Neural cell (in vitro differentiated cells): ENCODE data around the gene SRD5A2. TPM values are rescaled to one million over a fixed set of nuclear protein-coding genes. Genes with fewer than 3 reads are reported as not detected.

ENCODE experiments used
- H2AFZ ChIP-seq: fragments of 200-600, 300-800 bp; sonication (generic), shearing (Covaris generic); 2 replicates; pipeline ENCODE4 v1.6.0; 2014; ENCODE audit warnings: low read depth, mild to moderate bottlenecking, antibody characterized with exemption, low read length, moderate library complexity
- H3F3A ChIP-seq: fragments of 200-600 bp; shearing (Covaris generic); 2 replicates; pipeline ENCODE4 v1.6.1; 2016; ENCODE audit warnings: mild to moderate bottlenecking, moderate library complexity, mixed read lengths, antibody characterized with exemption, low read length; ENCODE audit not compliant: insufficient read depth, poor library complexity, severe bottlenecking
- H3K27ac ChIP-seq: fragments of 200-600, 300-800 bp; sonication (generic), shearing (Covaris generic); 2 replicates; pipeline ENCODE4 v1.5.1; 2014; ENCODE audit warnings: mild to moderate bottlenecking, low read length, moderate library complexity
- H3K27me3 ChIP-seq: fragments of 300-800, 200-600 bp; sonication (generic), shearing (Covaris generic); 2 replicates; pipeline ENCODE4 v1.6.0; 2014; ENCODE audit warnings: mild to moderate bottlenecking, low read depth, low read length, moderate library complexity; ENCODE audit not compliant: insufficient read depth
- H3K36me3 ChIP-seq: fragments of 300-800, 200-600 bp; sonication (generic), shearing (Covaris generic); 2 replicates; pipeline ENCODE4 v1.5.1; 2014; ENCODE audit warnings: mild to moderate bottlenecking, antibody characterized with exemption, low read length, moderate library complexity; ENCODE audit not compliant: insufficient read depth
- H3K4me2 ChIP-seq: fragments of 300-800, 200-600 bp; sonication (generic), shearing (Covaris generic); 2 replicates; pipeline ENCODE4 v1.6.0; 2014; ENCODE audit warnings: mild to moderate bottlenecking, low read length
- H3K4me3 ChIP-seq: fragments of 300-800, 200-600 bp; sonication (generic), shearing (Covaris generic); 2 replicates; pipeline ENCODE4 v1.5.1; 2014; ENCODE audit warnings: mild to moderate bottlenecking, low read length, moderate library complexity
- H3K79me2 ChIP-seq: fragments of 200-600 bp; shearing (Covaris generic); replicated peaks from 2 replicates; pipeline ENCODE4 v1.6.0; 2014; ENCODE audit warnings: mild to moderate bottlenecking, low read length, moderate library complexity; ENCODE audit not compliant: insufficient read depth
- H3K9ac ChIP-seq: fragments of 300-800, 200-600 bp; sonication (generic), shearing (Covaris generic); 2 replicates; pipeline ENCODE4 v1.6.1; 2016; ENCODE audit warnings: mild to moderate bottlenecking, low read length, mixed read lengths
- H3K9me2 ChIP-seq: fragments of 200-600 bp; shearing (Covaris generic); 2 replicates; pipeline ENCODE4 v1.6.1; 2016; ENCODE audit warnings: mild to moderate bottlenecking, low read length, mixed read lengths; ENCODE audit not compliant: insufficient read depth
- H3K9me3 ChIP-seq: fragments of 200-600, 300-800 bp; sonication (generic), shearing (Covaris generic); 2 replicates; pipeline ENCODE4 v1.6.1; 2016; ENCODE audit warnings: mild to moderate bottlenecking, mixed run types, low read length, moderate library complexity, mixed read lengths
- H4K20me1 ChIP-seq: fragments of 200-600 bp; shearing (Covaris generic); 2 replicates; pipeline ENCODE4 v1.6.1; 2016; ENCODE audit warnings: mild to moderate bottlenecking, mixed run types; ENCODE audit not compliant: insufficient read depth
- EP300 ChIP-seq: fragments of 450-650 bp; conservative IDR thresholded peaks from 2 replicates; pipeline ENCODE4 v1.6.1; 2014; ENCODE audit warnings: antibody characterized with exemption, mild to moderate bottlenecking, moderate library complexity; ENCODE audit not compliant: poor library complexity, severe bottlenecking
- EZH2 ChIP-seq: fragments of 200-600, 300-800 bp; shearing (Covaris generic), sonication (generic); IDR thresholded peaks from 2 replicates; pipeline ENCODE4 v1.6.1; 2014; ENCODE audit warnings: antibody characterized with exemption, low read length, borderline replicate concordance, mild to moderate bottlenecking; ENCODE audit not compliant: insufficient read depth, poor library complexity, severe bottlenecking
- MXI1 ChIP-seq: fragments of 450-650 bp; conservative IDR thresholded peaks from 2 replicates; pipeline ENCODE4 v1.6.1; 2014; ENCODE audit warnings: antibody characterized with exemption, mild to moderate bottlenecking; ENCODE audit not compliant: poor library complexity, severe bottlenecking
- POLR2AphosphoS5 ChIP-seq: IDR thresholded peaks from 2 replicates; pipeline ENCODE4 v1.6.1; 2012
- RAD21 ChIP-seq: fragments of 450-650 bp; conservative IDR thresholded peaks from 2 replicates; pipeline ENCODE4 v1.6.1; 2014; ENCODE audit warnings: antibody characterized with exemption, mild to moderate bottlenecking, moderate library complexity
- REST ChIP-seq: IDR thresholded peaks from 2 replicates; pipeline ENCODE4 v1.6.1; 2012; ENCODE audit warnings: borderline replicate concordance
- SMC3 ChIP-seq: fragments of 450-650 bp; conservative IDR thresholded peaks from 2 replicates; pipeline ENCODE4 v1.6.1; 2014; ENCODE audit warnings: antibody characterized with exemption, mild to moderate bottlenecking, moderate library complexity; ENCODE audit not compliant: poor library complexity
- TAF1 ChIP-seq: IDR thresholded peaks from 2 replicates; pipeline ENCODE4 v1.6.1; 2012; ENCODE audit warnings: low read depth
- polyA plus RNA-seq: library from polyadenylated mRNA; depleted of rRNA; stranded (reverse); fragments of >200 nt; gene quantifications from 2 replicates; pipeline ENCODE4 v1.2.3, GENCODE V29; 2014
- TF ChIP-seq, protein P1 (sequence below): fragments of 450-650 bp; IDR thresholded peaks from 2 replicates; pipeline ENCODE4 v1.5.1; 2014; ENCODE audit warnings: antibody characterized with exemption, mild to moderate bottlenecking, moderate library complexity; ENCODE audit not compliant: poor library complexity, severe bottlenecking

Gene SRD5A2
- polyA plus RNA-seq, 1 donor from 2014 or later, result 0.11 TPM

GRCh38 chr2:31568585-31569201 is 12.0 kb downstream of the SRD5A2 start:
- TF ChIP-seq, protein P1, sequence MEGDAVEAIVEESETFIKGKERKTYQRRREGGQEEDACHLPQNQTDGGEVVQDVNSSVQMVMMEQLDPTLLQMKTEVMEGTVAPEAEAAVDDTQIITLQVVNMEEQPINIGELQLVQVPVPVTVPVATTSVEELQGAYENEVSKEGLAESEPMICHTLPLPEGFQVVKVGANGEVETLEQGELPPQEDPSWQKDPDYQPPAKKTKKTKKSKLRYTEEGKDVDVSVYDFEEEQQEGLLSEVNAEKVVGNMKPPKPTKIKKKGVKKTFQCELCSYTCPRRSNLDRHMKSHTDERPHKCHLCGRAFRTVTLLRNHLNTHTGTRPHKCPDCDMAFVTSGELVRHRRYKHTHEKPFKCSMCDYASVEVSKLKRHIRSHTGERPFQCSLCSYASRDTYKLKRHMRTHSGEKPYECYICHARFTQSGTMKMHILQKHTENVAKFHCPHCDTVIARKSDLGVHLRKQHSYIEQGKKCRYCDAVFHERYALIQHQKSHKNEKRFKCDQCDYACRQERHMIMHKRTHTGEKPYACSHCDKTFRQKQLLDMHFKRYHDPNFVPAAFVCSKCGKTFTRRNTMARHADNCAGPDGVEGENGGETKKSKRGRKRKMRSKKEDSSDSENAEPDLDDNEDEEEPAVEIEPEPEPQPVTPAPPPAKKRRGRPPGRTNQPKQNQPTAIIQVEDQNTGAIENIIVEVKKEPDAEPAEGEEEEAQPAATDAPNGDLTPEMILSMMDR, result no peak
- TF ChIP-seq EP300, result no peak
- TF ChIP-seq MXI1, result no peak
- no peak for TF ChIP-seq TAF1
- no peak for TF ChIP-seq EZH2
- no peak for TF ChIP-seq REST
- no peak for TF ChIP-seq SMC3
- TF ChIP-seq POLR2AphosphoS5, result no peak
- no peak for TF ChIP-seq RAD21
- H3K4me3 ChIP-seq, result no peak overlapping the region

GRCh38 chr2:31567679-31568078 is 13.1 kb downstream of the SRD5A2 start:
- no peaks in the 10 kb centered on the region for H3K9me2 ChIP-seq
- H3K4me2 ChIP-seq, result no peak overlapping the region
- no peaks in the 10 kb centered on the region for H4K20me1 ChIP-seq
- TF ChIP-seq REST (no peak), RAD21 (no peak), EZH2 (no peak), MXI1 (no peak), EP300 (no peak), POLR2AphosphoS5 (no peak), TAF1 (no peak), SMC3 (no peak)
- TF ChIP-seq, protein P1, result no peak
- no peak overlapping the region for H2AFZ ChIP-seq
- no peaks in the 10 kb centered on the region for H3K79me2 ChIP-seq
- H3K9me3 ChIP-seq, result no peaks in the 10 kb centered on the region
- H3K36me3 ChIP-seq, result no peaks in the 10 kb centered on the region
- H3K4me3 ChIP-seq, result no peak overlapping the region
- H3K27ac ChIP-seq, result no peak overlapping the region
- H3K27me3 ChIP-seq, result no peaks in the 10 kb centered on the region
- H3F3A ChIP-seq, result no peaks in the 10 kb centered on the region
- no peak overlapping the region for H3K9ac ChIP-seq

More at GRCh38 chr2:31568585-31569201, 12.0 kb downstream of the SRD5A2 start:
- Histone ChIP-seq H3K79me2 (no peaks in the 10 kb centered on the region), H3K4me2 (no peak overlapping the region), H3K9me2 (no peaks in the 10 kb centered on the region), H3K27me3 (no peaks in the 10 kb centered on the region), H3K9me3 (no peaks in the 10 kb centered on the region), H3F3A (no peaks in the 10 kb centered on the region), H2AFZ (no peak overlapping the region), H3K27ac (no peak overlapping the region), H3K9ac (no peak overlapping the region), H4K20me1 (no peaks in the 10 kb centered on the region), H3K36me3 (no peaks in the 10 kb centered on the region)
